Epithelial cell of prostate (primary cell): Measurements from ENCODE around the gene MS4A4A.
"Not testable (repeated sequence)": the region's sequence is repeated elsewhere in the genome, so short reads cannot be mapped to it uniquely, and the experiment has no call there.

Source experiments
- DNase-seq: peaks from one replicate; pipeline ENCODE4 v3.0.0-alpha.2; 2011; ENCODE audit warnings: low read depth, low spot score
- H3K27ac ChIP-seq: fragments of 450-650 bp; 2 replicates; pipeline ENCODE4 v1.5.1; 2017; ENCODE audit warnings: mild to moderate bottlenecking

MS4A4A gene

GRCh38 chr11:60280412-60280811 is at the start of gene MS4A4A:
TSS of gene MS4A4A (plus strand) at chr11:60280666. CDS start at chr11:60280676, 10 bp downstream.
- H3K27ac ChIP-seq, result no peak within 1 kb of the TSS
- DNase-seq, result no peak

- H3K27ac ChIP-seq, result no peak overlapping the region
- DNase-seq, result no peak
Measured at GRCh38 chr11:60230681-60231080, 49.8 kb upstream of the MS4A4A start.

- DNase-seq, result no peak
- H3K27ac ChIP-seq, result no peak overlapping the region
Measured at GRCh38 chr11:60235321-60235720, 45.1 kb upstream of the MS4A4A start.

- H3K27ac ChIP-seq, result no peak overlapping the region
Measured at GRCh38 chr11:60240662-60241061, 39.8 kb upstream of the MS4A4A start.

GRCh38 chr11:60241786-60242185 is 38.7 kb upstream of the MS4A4A start:
- no peak overlapping the region for H3K27ac ChIP-seq
- DNase-seq, result no peak

More at GRCh38 chr11:60240662-60241061, 39.8 kb upstream of the MS4A4A start:
- no peak for DNase-seq

GRCh38 chr11:60242740-60243239 is 37.7 kb upstream of the MS4A4A start, which contains the start of gene MS4A4E:
TSS of gene MS4A4E (minus strand) at chr11:60243137. CDS start at chr11:60230055, 13,082 bp downstream.
- H3K27ac ChIP-seq, result no peak within 1 kb of the TSS
- DNase-seq, result no peak

GRCh38 chr11:60251485-60252212 is 28.8 kb upstream of the MS4A4A start:
- H3K27ac ChIP-seq, result no peak overlapping the region
- no peak for DNase-seq

GRCh38 chr11:60252213-60253108 is 28.0 kb upstream of the MS4A4A start:
- DNase-seq, result no peak
- H3K27ac ChIP-seq, result no peak overlapping the region

- H3K27ac ChIP-seq, result no peak overlapping the region
- no peak for DNase-seq
Measured at GRCh38 chr11:60257956-60258722, 22.3 kb upstream of the MS4A4A start.

- no peak overlapping the region for H3K27ac ChIP-seq
- no peak for DNase-seq
Measured at GRCh38 chr11:60261014-60261413, 19.5 kb upstream of the MS4A4A start.

GRCh38 chr11:60263402-60263801 is 17.1 kb upstream of the MS4A4A start:
- H3K27ac ChIP-seq, result no peak overlapping the region
- no peak for DNase-seq

- H3K27ac ChIP-seq, result no peak overlapping the region
- no peak for DNase-seq
Measured at GRCh38 chr11:60264644-60265043, 15.8 kb upstream of the MS4A4A start.

- no peak for DNase-seq
- H3K27ac ChIP-seq, result no peak overlapping the region
Measured at GRCh38 chr11:60265373-60266214, 14.9 kb upstream of the MS4A4A start.

GRCh38 chr11:60274416-60274815 is 6.0 kb upstream of the MS4A4A start:
- no peak for DNase-seq
- H3K27ac ChIP-seq, result no peak overlapping the region

GRCh38 chr11:60281485-60281884 is 1.0 kb downstream of the MS4A4A start:
- H3K27ac ChIP-seq, result no peak overlapping the region
- DNase-seq, result no peak

GRCh38 chr11:60282286-60282685 is 1.8 kb downstream of the MS4A4A start:
- H3K27ac ChIP-seq, result no peak overlapping the region
- no peak for DNase-seq

- DNase-seq, H3K27ac ChIP-seq: not testable (repeated sequence)
Measured at GRCh38 chr11:60285411-60286126, 5.1 kb downstream of the MS4A4A start.

- no peak for DNase-seq
- H3K27ac ChIP-seq, result no peak overlapping the region
Measured at GRCh38 chr11:60288531-60288930, 8.1 kb downstream of the MS4A4A start.

GRCh38 chr11:60292145-60292544 is 11.7 kb downstream of the MS4A4A start:
- no peak overlapping the region for H3K27ac ChIP-seq
- no peak for DNase-seq
